Cardiac muscle cell (in vitro differentiated cells and primary cell): Measurements from ENCODE around the gene CARMIL1. TPM values are rescaled to one million over a fixed set of nuclear protein-coding genes. Genes with fewer than 3 reads are reported as not detected.

Experiments used
- DNase-seq, 2 donors: peaks; one replicate each; pipeline versions ENCODE4 v3.0.0 to v3.0.0-alpha.2; 2010 to 2017; ENCODE audit warnings: low read depth in 1 of 2, low spot score in 1 of 2
- H3K27ac ChIP-seq: fragments of 200-600 bp; sonication (generic); 2 replicates; pipeline ENCODE4 v1.5.1; 2016
- H3K27me3 ChIP-seq: fragments of 200-600 bp; sonication (generic); 2 replicates; pipeline ENCODE4 v1.6.0; 2016; ENCODE audit warnings: control low read depth
- H3K36me3 ChIP-seq: fragments of 200-600 bp; sonication (generic); 2 replicates; pipeline ENCODE4 v1.5.1; 2016; ENCODE audit warnings: control low read depth
- H3K4me1 ChIP-seq: fragments of 200-600 bp; sonication (generic); 2 replicates; pipeline ENCODE4 v1.8.1; 2017; ENCODE audit warnings: low read depth, mild to moderate bottlenecking, mixed run types
- H3K4me3 ChIP-seq: fragments of 200-600 bp; sonication (generic); 2 replicates; pipeline ENCODE4 v1.5.1; 2016; ENCODE audit warnings: mild to moderate bottlenecking
- H3K9me3 ChIP-seq: fragments of 200-600 bp; sonication (generic); 2 replicates; pipeline ENCODE4 v1.5.1; 2017; ENCODE audit warnings: low read depth, mild to moderate bottlenecking, control low read depth
- CTCF ChIP-seq: IDR thresholded peaks from 2 replicates; pipeline ENCODE4 v1.5.1; 2012; ENCODE audit warnings: low read depth, mild to moderate bottlenecking, low read length
- polyA plus RNA-seq: library from polyadenylated mRNA; unstranded; fragments of >200 nt; fragmentation: Nextera tagmentation; extraction: Ambion mirVana; gene quantifications from 2 replicates; pipeline ENCODE4 v1.2.1, GENCODE V29; 2016
- total RNA-seq: library from RNA; depleted of rRNA; stranded (reverse); fragments of >200 nt; gene quantifications from 2 replicates; pipeline ENCODE4 v1.2.3, GENCODE V29; 2016

Gene CARMIL1
- total and polyA plus RNA-seq, 2 experiments from 2014 or later: 15.7 to 63.6 TPM

DNA sequence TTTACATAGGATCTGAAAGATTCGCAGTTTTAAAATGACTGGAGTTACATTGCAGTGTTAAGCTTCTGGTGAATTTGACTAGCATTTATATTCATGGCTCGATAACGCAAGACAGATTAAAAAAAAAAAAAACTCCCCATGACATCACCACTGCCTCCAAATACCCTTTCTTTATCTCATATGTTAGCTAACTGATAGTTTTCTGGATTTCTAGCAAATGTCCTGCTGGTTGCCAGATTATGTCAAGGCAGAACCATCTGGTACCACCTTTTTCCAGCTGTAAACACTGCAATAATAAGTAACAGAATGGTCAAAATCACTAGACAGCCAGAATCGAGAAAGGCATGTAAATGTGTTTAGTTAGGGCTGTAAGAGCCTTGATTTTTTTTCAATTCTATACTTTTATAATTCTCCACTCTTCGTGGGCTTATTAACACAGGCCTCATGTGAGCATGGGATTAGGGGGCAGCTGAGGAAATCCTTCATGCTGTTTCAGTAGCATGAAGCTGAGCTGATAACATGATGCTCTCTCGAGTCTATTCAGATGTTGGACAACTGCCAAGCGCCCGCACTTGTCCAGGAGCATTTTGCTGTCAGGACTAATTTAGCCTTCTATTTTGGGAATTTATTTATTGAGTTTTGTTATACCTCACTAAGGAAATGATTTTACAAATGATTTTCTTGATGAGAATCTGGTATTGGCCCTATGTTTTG lies 206.8 kb downstream of the CARMIL1 start:
- Histone ChIP-seq H3K36me3 (no peaks in the 10 kb centered on the region), H3K9me3 (no peaks in the 10 kb centered on the region), H3K27ac (peak overlapping the region; percentile 65), H3K4me1 (peaks cover 47% of the 10 kb centered on the region), H3K27me3 (no peaks in the 10 kb centered on the region), H3K4me3 (no peak overlapping the region)
- TF ChIP-seq CTCF: no peak
- DNase-seq: peak; percentile 47 to 95

DNA sequence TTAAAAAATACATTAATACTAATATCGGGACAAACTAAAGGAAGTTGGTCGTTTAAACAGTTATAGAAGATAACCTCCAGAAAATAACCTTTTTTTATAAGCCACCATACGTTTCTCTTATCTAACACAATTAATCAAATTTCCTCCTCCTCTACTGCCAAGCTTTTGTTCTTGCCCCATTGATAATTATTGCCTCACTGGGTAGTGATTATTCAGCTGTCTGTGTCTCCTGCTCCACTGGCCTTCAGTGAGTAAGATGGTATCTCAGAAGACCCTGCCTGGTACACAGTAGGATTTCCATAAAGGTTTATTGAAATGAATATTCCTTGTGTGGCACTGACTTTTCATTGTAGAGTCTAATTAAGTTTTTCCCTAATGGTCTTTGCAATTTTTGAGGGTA lies 207.4 kb downstream of the CARMIL1 start:
- Histone ChIP-seq H3K36me3 (no peaks in the 10 kb centered on the region), H3K27ac (peak overlapping the region; percentile 65), H3K4me3 (no peak overlapping the region), H3K9me3 (no peaks in the 10 kb centered on the region), H3K27me3 (no peaks in the 10 kb centered on the region), H3K4me1 (peaks cover 47% of the 10 kb centered on the region)
- TF ChIP-seq CTCF: no peak
- DNase-seq: no peak

- H3K27ac ChIP-seq: peak overlapping the region; percentile 65
- H3K27me3 ChIP-seq: no peaks in the 10 kb centered on the region
- H3K36me3 ChIP-seq: peaks cover 2% of the 10 kb centered on the region
- no peaks in the 10 kb centered on the region for H3K9me3 ChIP-seq
- H3K4me3 ChIP-seq: no peak overlapping the region
- peaks cover 47% of the 10 kb centered on the region for H3K4me1 ChIP-seq
- no peak for DNase-seq
- TF ChIP-seq CTCF: no peak
Observed at GRCh38 chr6:25487012-25487411, 207.8 kb downstream of the CARMIL1 start.

- H3K27me3 ChIP-seq: no peaks in the 10 kb centered on the region
- no peak for TF ChIP-seq CTCF
- H3K4me1 ChIP-seq: peaks cover 42% of the 10 kb centered on the region
- no peaks in the 10 kb centered on the region for H3K9me3 ChIP-seq
- H3K4me3 ChIP-seq: no peak overlapping the region
- DNase-seq: no peak
- peak overlapping the region; percentile 65 for H3K27ac ChIP-seq
- H3K36me3 ChIP-seq: peaks cover 2% of the 10 kb centered on the region
Observed at GRCh38 chr6:25488156-25488555, 209.0 kb downstream of the CARMIL1 start.

- H3K9me3 ChIP-seq: no peaks in the 10 kb centered on the region
- peaks cover 2% of the 10 kb centered on the region for H3K36me3 ChIP-seq
- no peak for DNase-seq
- no peak overlapping the region for H3K4me3 ChIP-seq
- TF ChIP-seq CTCF: no peak
- H3K27ac ChIP-seq: no peak overlapping the region
- peaks cover 42% of the 10 kb centered on the region for H3K4me1 ChIP-seq
- no peaks in the 10 kb centered on the region for H3K27me3 ChIP-seq
Observed at GRCh38 chr6:25489399-25489798, 210.2 kb downstream of the CARMIL1 start.
